CD4-positive, alpha-beta memory T cell (primary cell): ENCODE data around the gene PLCB1. TPM values are rescaled to one million over a fixed set of nuclear protein-coding genes. Genes with fewer than 3 reads are reported as not detected.

Source experiments
- CTCF ChIA-PET: fragments of 350-600 bp; sonication (Branson Sonifier 250); formaldehyde crosslinking; loops from one replicate; lab custom pipeline; 2021; ENCODE audit warnings: inconsistent platforms; ENCODE audit not compliant: partially characterized antibody; lab: Charles Lee
- POLR2A ChIA-PET: fragments of 350-600 bp; sonication (Branson Sonifier 250); formaldehyde crosslinking; loops from one replicate; lab custom pipeline; 2021; ENCODE audit not compliant: partially characterized antibody; lab: Charles Lee
- DNase-seq, 5 donors: peaks; one replicate each; pipeline versions ENCODE4 v3.0.0 to v3.0.0-alpha.2; 2020 to 2022; ENCODE audit warnings: mixed read lengths in 1 of 5
- H3K27ac ChIP-seq: one replicate; pipeline ENCODE4 v1.7.0; 2013; ENCODE audit warnings: low read depth, low read length
- H3K27me3 ChIP-seq: 2 replicates; pipeline ENCODE4 v1.7.0; 2013; ENCODE audit warnings: mild to moderate bottlenecking, low read length, moderate library complexity; ENCODE audit not compliant: insufficient read depth
- H3K36me3 ChIP-seq: 2 replicates; pipeline ENCODE4 v1.7.0; 2013; ENCODE audit warnings: mild to moderate bottlenecking, low read length, moderate library complexity; ENCODE audit not compliant: insufficient read depth
- H3K4me1 ChIP-seq: 2 replicates; pipeline ENCODE4 v1.7.0; 2013; ENCODE audit warnings: mild to moderate bottlenecking, low read length, moderate library complexity; ENCODE audit not compliant: insufficient read depth
- H3K4me3 ChIP-seq, 2 donors: one replicate each; pipeline ENCODE4 v1.7.0; 2013; ENCODE audit warnings: low read length in 2 of 2, mild to moderate bottlenecking in 1 of 2
- H3K9me3 ChIP-seq, 2 donors: one replicate each; pipeline ENCODE4 v1.7.0; 2013; ENCODE audit warnings: low read length in 2 of 2, control low read depth in 1 of 2; ENCODE audit not compliant: control insufficient read depth in 1 of 2
- H3K27ac Mint-ChIP-seq, 7 donors: one replicate each; pipeline ENCODE4 v1.8.0; 2020 to 2021; ENCODE audit warnings: mixed read lengths in 7 of 7, mild to moderate bottlenecking in 6 of 7, inconsistent platforms in 3 of 7, moderate library complexity in 3 of 7
- H3K27me3 Mint-ChIP-seq, 2 donors: one replicate each; pipeline ENCODE4 v1.8.0; 2020 to 2021; ENCODE audit warnings: mixed read lengths in 2 of 2
- H3K36me3 Mint-ChIP-seq, 2 donors: one replicate each; pipeline ENCODE4 v1.8.0; 2020 to 2021; ENCODE audit warnings: mixed read lengths in 2 of 2, inconsistent platforms in 1 of 2, mild to moderate bottlenecking in 1 of 2
- H3K4me1 Mint-ChIP-seq, 4 donors: one replicate each; pipeline ENCODE4 v1.8.0; 2020 to 2021; ENCODE audit warnings: mixed read lengths in 4 of 4, mild to moderate bottlenecking in 1 of 4
- H3K4me3 Mint-ChIP-seq, 8 donors: one replicate each; pipeline ENCODE4 v1.8.0; 2020 to 2021; ENCODE audit warnings: mixed read lengths in 8 of 8, mild to moderate bottlenecking in 7 of 8, moderate library complexity in 6 of 8, inconsistent platforms in 3 of 8
- H3K9me3 Mint-ChIP-seq, 8 donors: one replicate each; pipeline ENCODE4 v1.8.0; 2020 to 2021; ENCODE audit warnings: mixed read lengths in 8 of 8, mild to moderate bottlenecking in 5 of 8, inconsistent platforms in 3 of 8, moderate library complexity in 1 of 8
- intact Hi-C: fragments of 100-400 bp; cut with micrococcal nuclease; formaldehyde crosslinking; loops from one replicate; pipeline ENCODE4 v1.15.1; 2023
- polyA plus RNA-seq, 2 donors: library from polyadenylated mRNA; unstranded; fragments of 300-500 nt; fragmentation: Illumina TruSeq; gene quantifications; one replicate each; pipeline ENCODE4 v1.2.3, GENCODE V29; 2021
- total RNA-seq, 2 experiments: library from RNA; stranded (reverse); gene quantifications; one replicate each; pipeline ENCODE4 v1.2.3, GENCODE V29; 2021

The PLCB1 gene
- total and polyA plus RNA-seq, 4 experiments from 2014 or later: 5.5 to 9.6 (median 8.2) TPM

- peaks cover 3 to 11% of the 10 kb centered on the region in 2 donors for H3K36me3 Mint-ChIP-seq
- intact Hi-C loops: no loop called here
- H3K4me1 Mint-ChIP-seq: no peaks in the 10 kb centered on the region
- Histone ChIP-seq H3K27ac (no peak overlapping the region), H3K27me3 (no peaks in the 10 kb centered on the region), H3K4me1 (no peaks in the 10 kb centered on the region), H3K9me3 (no peaks in the 10 kb centered on the region), H3K36me3 (no peaks in the 10 kb centered on the region), H3K4me3 (no peak overlapping the region)
- no peaks in the 10 kb centered on the region for H3K27me3 Mint-ChIP-seq
- no peak overlapping the region for H3K4me3 Mint-ChIP-seq
- no peak overlapping the region for H3K27ac Mint-ChIP-seq
- ChIA-PET CTCF (no interaction called here), POLR2A (no interaction called here)
- peaks cover 0 to 4% (median 0%) of the 10 kb centered on the region in 8 donors for H3K9me3 Mint-ChIP-seq
- no peak for DNase-seq
Measured at GRCh38 chr20:8877294-8877693, 745.2 kb downstream of the PLCB1 start.

DNA sequence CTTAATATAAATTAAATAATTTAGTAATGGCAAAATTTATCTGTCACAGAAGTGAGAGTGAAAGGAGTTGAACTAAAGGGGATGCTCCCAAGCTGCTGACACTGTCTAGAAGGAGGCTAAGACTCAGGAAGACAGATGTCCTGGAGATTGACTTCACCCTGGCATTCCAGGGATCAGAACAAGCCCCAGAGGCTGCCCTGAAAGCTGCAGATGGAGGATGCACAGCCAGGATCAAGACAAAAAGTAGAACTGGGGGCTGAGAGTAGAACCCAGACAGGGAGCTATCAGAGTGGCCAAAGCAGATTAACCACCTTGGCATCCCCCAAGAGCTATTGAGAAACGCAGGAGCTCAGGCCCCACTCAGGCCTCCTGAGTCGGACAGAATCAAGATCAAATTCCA lies 747.6 kb downstream of the PLCB1 start:
- no peak for DNase-seq
- intact Hi-C loops: no loop called here
- no peaks in the 10 kb centered on the region for H3K27me3 Mint-ChIP-seq
- peaks cover 3 to 15% of the 10 kb centered on the region in 2 donors for H3K36me3 Mint-ChIP-seq
- peaks cover 0 to 4% (median 0%) of the 10 kb centered on the region in 8 donors for H3K9me3 Mint-ChIP-seq
- Histone ChIP-seq H3K4me1 (no peaks in the 10 kb centered on the region), H3K9me3 (no peaks in the 10 kb centered on the region), H3K36me3 (no peaks in the 10 kb centered on the region), H3K27ac (no peak overlapping the region), H3K4me3 (no peak overlapping the region), H3K27me3 (no peaks in the 10 kb centered on the region)
- H3K27ac Mint-ChIP-seq: no peak overlapping the region
- no peak overlapping the region for H3K4me3 Mint-ChIP-seq
- H3K4me1 Mint-ChIP-seq: no peaks in the 10 kb centered on the region
- ChIA-PET POLR2A (no interaction called here), CTCF (no interaction called here)

GRCh38 chr20:8880085-8880853 lies 748.2 kb downstream of the PLCB1 start:
- Histone ChIP-seq H3K4me3 (no peak overlapping the region), H3K4me1 (no peaks in the 10 kb centered on the region), H3K9me3 (no peaks in the 10 kb centered on the region), H3K36me3 (no peaks in the 10 kb centered on the region), H3K27me3 (no peaks in the 10 kb centered on the region), H3K27ac (no peak overlapping the region)
- Mint-ChIP-seq H3K27ac (no peak overlapping the region), H3K4me3 (no peak overlapping the region), H3K4me1 (no peaks in the 10 kb centered on the region), H3K27me3 (no peaks in the 10 kb centered on the region), H3K36me3 (peaks cover 3 to 15% of the 10 kb centered on the region in 2 donors), H3K9me3 (peaks cover 0 to 4% (median 0%) of the 10 kb centered on the region in 8 donors)
- ChIA-PET POLR2A (no interaction called here), CTCF (no interaction called here)
- no peak for DNase-seq
- intact Hi-C loops: no loop called here

GRCh38 chr20:8891039-8891438 lies 759.0 kb downstream of the PLCB1 start:
- H3K4me3 Mint-ChIP-seq: no peak overlapping the region
- ChIA-PET POLR2A (no interaction called here), CTCF (no interaction called here)
- no peak overlapping the region for H3K27ac Mint-ChIP-seq
- Histone ChIP-seq H3K4me1 (no peaks in the 10 kb centered on the region), H3K36me3 (no peaks in the 10 kb centered on the region), H3K9me3 (peaks cover 0 to 11% of the 10 kb centered on the region in 2 donors), H3K27me3 (no peaks in the 10 kb centered on the region), H3K27ac (no peak overlapping the region), H3K4me3 (no peak overlapping the region)
- no peaks in the 10 kb centered on the region for H3K36me3 Mint-ChIP-seq
- no peaks in the 10 kb centered on the region for H3K27me3 Mint-ChIP-seq
- H3K4me1 Mint-ChIP-seq: no peaks in the 10 kb centered on the region
- no peak for DNase-seq
- intact Hi-C loops: no loop called here
- peaks cover 2 to 40% (median 23%) of the 10 kb centered on the region in 8 donors for H3K9me3 Mint-ChIP-seq

DNA sequence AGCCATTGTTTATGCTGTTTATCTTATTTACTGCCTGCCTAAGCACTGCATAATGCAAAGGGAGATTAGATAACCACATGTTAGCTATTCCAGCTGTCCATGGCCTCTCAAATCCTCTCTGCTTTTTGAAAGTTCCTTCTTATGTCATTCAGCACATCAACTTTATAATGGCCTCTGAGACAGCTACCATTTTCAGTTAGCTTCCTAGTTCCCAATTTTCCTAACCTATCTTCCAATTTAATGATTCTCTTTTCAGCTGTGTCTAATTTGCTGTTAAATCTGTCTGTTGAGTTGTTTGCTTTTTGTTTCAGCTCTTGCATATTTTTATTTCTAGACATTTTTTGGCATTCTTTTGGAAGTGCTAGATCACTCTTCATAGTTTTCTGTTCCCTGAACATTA lies 763.4 kb downstream of the PLCB1 start:
- no peak overlapping the region for H3K4me3 ChIP-seq
- Mint-ChIP-seq H3K27me3 (no peaks in the 10 kb centered on the region), H3K27ac (no peak overlapping the region), H3K4me3 (peak overlapping the region in 1 of 8 donors; percentile 26), H3K36me3 (peaks cover 0 to 2% of the 10 kb centered on the region in 2 donors), H3K4me1 (no peaks in the 10 kb centered on the region), H3K9me3 (peaks cover 2 to 53% (median 29%) of the 10 kb centered on the region in 8 donors)
- no peak for DNase-seq
- no peaks in the 10 kb centered on the region for H3K36me3 ChIP-seq
- H3K27me3 ChIP-seq: no peaks in the 10 kb centered on the region
- peaks cover 0 to 11% of the 10 kb centered on the region in 2 donors for H3K9me3 ChIP-seq
- intact Hi-C loops: no loop called here
- no peaks in the 10 kb centered on the region for H3K4me1 ChIP-seq
- POLR2A ChIA-PET: interaction anchor here (1.0 kb wide), 1 partner anchor 13 kb away, joined by 3 read pairs; no protein-coding TSS in a partner anchor
- no peak overlapping the region for H3K27ac ChIP-seq
- CTCF ChIA-PET: no interaction called here

GRCh38 chr20:8898823-8899222 lies 766.8 kb downstream of the PLCB1 start:
- Histone ChIP-seq H3K4me1 (no peaks in the 10 kb centered on the region), H3K9me3 (peaks cover 0 to 11% of the 10 kb centered on the region in 2 donors), H3K4me3 (no peak overlapping the region), H3K27me3 (no peaks in the 10 kb centered on the region), H3K27ac (no peak overlapping the region), H3K36me3 (no peaks in the 10 kb centered on the region)
- no peaks in the 10 kb centered on the region for H3K27me3 Mint-ChIP-seq
- intact Hi-C loops: no loop called here
- ChIA-PET POLR2A (no interaction called here), CTCF (no interaction called here)
- no peak overlapping the region for H3K4me3 Mint-ChIP-seq
- peaks cover 0 to 2% of the 10 kb centered on the region in 2 donors for H3K36me3 Mint-ChIP-seq
- H3K4me1 Mint-ChIP-seq: no peaks in the 10 kb centered on the region
- no peak overlapping the region for H3K27ac Mint-ChIP-seq
- H3K9me3 Mint-ChIP-seq: peaks cover 2 to 42% (median 28%) of the 10 kb centered on the region in 8 donors
- no peak for DNase-seq

DNA sequence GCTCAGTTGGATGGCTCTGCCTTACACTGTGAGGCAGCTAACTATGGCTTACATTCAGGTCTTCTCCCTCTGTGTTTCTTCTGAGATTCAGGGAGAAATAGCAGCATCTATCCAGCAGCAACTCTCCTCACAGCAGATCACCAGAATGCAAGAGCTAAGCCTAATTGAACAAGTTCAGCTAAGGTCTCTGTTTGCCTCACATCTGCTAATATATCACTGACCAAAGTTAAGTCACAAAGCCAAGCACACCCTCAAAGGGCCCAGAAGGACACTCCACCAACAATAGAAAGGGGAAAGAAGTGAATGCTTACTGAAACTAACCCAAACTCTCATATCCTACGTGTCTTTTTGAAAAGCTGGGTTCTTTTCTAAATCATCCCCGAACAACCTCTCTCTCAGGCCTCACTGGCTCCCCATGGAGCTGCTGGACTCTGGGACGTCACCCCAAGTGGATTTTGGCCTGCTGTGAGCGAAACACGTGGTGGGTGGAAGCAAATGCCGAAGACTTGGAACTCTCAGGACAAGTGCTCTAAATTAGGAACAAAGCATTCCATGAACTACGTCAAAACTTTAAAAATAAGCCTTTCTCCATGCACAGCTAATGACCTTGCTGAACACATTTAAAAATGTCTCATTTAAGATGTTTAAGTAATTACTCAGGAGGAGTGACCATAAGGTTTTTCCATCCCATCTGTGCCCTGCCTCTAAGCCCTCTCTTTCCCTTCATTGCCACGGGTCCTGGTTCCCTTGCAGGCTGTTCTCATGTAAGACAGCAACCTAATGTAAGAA lies 769.4 kb downstream of the PLCB1 start:
- POLR2A ChIA-PET: no interaction called here
- Histone ChIP-seq H3K4me1 (no peaks in the 10 kb centered on the region), H3K27me3 (no peaks in the 10 kb centered on the region), H3K27ac (no peak overlapping the region), H3K4me3 (no peak overlapping the region), H3K9me3 (no peaks in the 10 kb centered on the region), H3K36me3 (no peaks in the 10 kb centered on the region)
- H3K27me3 Mint-ChIP-seq: no peaks in the 10 kb centered on the region
- H3K4me3 Mint-ChIP-seq: no peak overlapping the region
- H3K9me3 Mint-ChIP-seq: peaks cover 0 to 18% (median 7%) of the 10 kb centered on the region in 8 donors
- peaks cover 0 to 2% of the 10 kb centered on the region in 2 donors for H3K36me3 Mint-ChIP-seq
- no peak overlapping the region for H3K27ac Mint-ChIP-seq
- no peak for DNase-seq
- H3K4me1 Mint-ChIP-seq: no peaks in the 10 kb centered on the region
- CTCF ChIA-PET: no interaction called here
- intact Hi-C loops: no loop called here
